Kasumi-1 (cell line): ENCODE data around the gene FNDC3B.

Source experiments
- DNase-seq, 2 experiments: peaks; one replicate each; lab custom pipeline; 2025; lab: John Stamatoyannopoulos, UW

Gene FNDC3B

DNA sequence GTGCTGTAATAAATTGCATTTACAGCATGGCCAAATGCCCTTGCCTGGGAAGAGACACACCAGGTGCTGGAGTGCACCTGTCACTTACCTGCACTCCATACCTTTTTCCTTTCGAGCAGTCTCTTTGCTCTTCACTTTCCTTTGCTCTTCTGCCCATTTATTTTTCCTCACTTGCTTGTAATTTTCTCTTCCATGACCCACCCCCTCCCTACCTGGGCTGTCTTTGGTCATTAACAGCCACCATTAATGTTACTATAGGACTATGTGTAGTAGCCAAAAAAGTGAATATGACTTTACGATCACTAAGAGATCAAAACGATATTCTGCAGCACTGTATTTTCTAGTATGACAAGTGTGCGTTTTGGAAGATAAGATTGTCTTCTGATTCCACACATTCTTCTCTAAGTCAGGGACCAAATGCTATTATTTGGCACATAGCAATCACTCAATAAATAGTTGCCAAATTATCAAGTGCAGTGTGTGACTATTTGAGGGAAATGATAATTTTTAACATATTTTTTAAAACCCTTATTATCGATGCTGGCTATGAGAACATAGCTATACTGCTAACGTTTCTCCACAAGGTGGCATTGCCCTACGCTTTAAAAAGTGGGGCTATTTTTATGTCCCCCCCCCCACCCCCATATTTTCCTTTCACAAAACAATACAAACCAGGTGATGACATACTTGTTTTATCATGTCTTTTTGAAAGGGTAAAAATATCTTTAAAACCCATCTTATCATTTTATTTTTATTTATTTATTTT lies 294.5 kb downstream of the FNDC3B start:
- peak in 1 of 2 experiments; percentile 14 for DNase-seq

DNA sequence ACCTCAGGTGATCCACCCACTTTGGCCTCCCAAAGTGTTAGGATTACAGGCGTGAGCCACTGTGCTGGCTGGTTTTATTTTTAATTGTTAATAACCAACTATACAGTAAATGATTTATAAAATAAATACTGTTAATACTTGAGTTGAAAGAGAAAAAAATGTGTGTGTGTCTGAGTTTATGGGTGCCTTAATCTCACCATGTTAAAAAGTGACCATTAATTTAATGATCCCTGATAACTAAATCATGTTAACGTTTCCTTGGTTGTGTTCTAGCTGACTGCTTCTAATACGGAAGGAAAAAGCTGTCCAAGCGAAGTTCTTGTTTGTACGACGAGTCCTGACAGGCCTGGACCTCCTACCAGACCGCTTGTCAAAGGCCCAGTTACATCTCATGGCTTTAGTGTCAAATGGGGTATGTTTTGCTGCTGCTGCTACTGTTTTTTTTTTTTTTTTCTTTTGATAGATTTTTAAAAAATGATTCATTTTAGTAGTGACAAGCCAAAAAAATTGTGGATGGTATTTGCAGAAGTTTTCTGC lies 295.4 kb downstream of the FNDC3B start:
- no peak for DNase-seq

DNA sequence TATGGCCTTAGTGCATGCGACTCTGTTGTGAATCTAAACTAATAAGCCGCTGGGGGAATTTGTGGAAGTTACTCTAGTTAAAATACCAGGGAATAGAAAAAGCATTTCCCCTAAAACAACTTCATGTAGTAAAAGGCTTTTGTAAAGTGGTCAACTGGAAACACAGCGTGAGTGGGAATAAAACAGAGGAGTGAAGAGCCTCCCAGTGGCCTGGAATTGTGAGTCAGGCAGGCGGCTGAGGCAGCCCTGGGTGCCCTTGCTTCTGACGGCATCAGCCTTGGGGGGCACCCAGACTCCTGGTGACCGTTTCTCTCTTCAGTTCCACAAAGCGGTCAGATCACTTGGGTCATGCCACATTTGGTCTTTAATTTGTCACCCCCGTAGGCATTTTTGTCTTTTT lies 300.5 kb downstream of the FNDC3B start:
- no peak for DNase-seq

DNA sequence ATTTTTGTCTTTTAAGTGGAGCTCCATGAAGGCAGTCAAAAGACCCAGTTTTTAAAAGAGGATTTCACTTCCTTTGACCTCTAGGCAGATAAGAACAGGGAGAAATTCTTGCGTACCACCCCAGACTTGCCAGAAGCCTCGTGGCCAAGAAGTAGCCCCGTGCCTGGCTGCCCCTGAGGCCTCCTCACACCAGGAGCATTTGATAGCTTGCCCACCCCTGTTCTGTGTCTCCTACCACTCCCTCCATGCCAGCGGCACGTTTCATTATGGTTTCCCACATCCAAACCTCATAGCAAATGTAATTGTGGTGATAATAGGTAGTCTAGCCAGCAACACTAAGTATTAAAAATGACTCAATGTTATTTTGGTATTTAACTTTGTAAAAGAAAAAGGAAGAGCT lies 301.2 kb downstream of the FNDC3B start:
- DNase-seq: no peak

DNA sequence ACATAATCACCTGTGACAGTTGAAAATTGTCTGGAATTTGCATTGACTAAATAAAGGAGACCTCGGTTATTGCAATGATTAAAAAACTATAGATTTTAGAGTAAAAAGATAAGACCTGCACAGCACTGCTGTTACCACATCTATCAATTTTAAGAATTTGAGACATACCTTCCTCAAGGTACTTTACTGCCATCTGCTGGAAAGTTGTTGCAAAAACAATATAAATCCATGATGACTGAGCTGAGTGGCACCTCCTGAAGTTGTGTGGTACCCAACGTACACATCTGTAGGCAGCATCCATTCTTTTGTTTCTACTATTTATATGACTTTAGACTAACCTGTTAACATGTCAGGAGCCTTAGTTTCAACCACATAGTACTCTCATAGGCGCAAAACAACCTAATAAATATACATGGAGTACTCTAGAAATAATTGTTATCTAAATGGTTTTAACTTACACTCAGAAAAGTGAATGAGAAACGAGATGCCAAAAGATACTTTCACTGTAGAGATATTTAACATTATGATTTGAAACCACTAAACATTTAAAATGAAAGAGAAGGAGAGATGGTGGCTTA lies 302.2 kb downstream of the FNDC3B start:
- DNase-seq: peak; percentile 65 to 74

DNA sequence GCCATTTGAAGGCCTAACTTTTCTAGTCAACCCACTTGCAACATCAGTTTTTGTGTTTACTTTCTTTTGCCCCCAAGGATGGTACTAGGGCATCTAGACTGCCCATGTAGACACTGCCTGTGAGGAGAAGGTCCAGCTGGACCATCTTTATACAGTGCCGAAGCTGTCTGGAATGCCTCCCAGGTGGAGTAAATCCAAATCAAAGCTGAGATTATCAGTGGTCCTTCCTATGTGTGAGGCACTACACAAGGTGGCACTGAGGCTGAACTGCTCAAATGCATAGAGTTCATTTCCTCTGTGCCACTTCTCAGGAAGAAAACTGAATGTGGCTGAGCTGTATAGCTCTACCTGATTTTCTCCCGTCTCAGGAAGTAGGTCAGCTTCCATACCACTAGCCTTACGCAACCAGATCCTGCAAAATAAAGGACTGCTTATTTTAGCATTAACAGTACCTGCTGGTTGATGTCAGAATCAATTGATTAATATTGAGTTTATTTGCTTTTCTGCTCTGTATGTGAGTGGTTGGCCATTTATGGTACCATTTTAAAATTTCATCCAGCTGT lies 302.8 kb downstream of the FNDC3B start:
- no peak for DNase-seq

DNA sequence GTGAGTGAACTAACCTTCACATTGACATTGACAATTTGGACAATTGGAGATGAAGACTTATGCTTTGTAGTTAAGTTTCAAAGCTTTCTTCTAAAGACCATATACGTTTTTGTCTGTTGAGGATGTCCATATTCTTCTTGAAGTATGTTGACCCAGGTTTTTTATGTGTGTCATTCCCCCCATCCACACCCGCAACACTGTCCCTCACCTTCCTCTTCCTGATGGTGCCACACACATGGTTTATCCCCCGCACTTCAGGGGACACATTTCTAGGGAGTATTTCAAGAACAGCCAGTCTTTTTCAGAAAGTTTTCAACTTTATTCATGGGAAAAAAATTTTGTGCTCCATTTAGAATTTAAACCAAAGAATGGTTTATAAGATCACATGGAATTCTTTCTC lies 303.7 kb downstream of the FNDC3B start:
- DNase-seq: no peak

DNA sequence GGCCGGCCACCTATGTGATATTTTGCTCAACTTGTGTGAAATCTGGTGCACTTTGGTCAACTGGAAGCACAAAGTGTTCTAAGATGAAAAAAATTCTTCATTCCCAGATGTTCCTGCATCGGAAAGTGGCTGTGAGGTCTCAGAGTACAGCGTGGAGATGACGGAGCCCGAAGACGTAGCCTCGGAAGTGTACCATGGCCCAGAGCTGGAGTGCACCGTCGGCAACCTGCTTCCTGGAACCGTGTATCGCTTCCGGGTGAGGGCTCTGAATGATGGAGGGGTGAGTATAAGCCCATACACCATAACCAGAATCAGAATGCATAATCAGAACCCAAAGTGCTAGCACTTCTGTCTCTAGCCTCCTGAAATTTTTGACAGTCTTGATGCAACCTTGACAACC lies 304.6 kb downstream of the FNDC3B start:
- no peak for DNase-seq

DNA sequence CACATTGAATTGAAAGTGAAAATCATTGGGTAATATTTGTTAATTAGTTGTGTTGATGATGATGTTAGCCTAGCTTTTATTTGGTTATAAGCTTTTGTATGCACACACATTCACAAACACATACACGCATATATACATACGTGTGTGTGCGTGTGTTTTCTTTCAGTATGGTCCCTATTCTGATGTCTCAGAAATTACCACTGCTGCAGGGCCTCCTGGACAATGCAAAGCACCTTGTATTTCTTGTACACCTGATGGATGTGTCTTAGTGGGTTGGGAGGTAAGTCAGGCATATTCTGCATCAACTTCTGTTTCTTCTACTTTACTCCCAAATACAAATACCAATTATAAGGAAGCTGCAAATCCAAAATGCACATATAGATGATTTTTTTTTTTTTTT lies 306.8 kb downstream of the FNDC3B start:
- no peak for DNase-seq

DNA sequence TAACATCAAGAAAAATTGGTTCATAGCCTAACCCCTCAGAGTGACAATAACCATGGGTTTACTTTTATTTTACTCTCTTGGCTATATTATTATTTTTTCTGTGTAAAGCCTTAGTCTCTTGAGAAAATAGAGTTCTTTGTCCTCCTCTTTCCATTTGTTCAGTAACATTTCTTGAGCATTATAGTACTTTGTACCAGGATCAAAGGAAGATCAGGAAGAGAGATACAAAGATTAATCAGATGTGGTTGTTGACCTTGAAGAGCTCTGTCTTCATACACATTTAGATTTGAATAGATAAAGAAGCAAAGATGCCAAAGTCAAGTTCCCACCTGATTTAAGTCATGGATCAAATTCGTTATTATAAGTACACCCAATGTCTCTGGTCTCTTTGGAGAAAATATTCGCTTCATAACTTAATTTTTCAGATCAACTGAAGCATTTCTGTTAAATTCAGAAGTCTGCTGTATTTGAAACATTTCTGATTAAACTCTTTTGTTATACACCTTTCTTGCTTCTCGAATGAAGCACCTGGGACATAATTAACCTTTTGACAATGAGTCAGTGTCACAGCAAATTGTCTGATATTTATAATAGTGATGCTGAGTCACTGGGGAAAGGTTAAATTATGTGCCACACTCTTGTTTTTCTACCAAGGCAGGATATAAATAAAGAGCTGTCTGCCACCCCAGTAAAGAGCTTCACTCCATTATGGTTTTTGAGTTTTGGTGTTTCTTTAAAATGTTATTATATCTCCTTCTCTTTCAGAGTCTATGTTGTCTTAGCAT lies 308.7 kb downstream of the FNDC3B start:
- DNase-seq: no peak

DNA sequence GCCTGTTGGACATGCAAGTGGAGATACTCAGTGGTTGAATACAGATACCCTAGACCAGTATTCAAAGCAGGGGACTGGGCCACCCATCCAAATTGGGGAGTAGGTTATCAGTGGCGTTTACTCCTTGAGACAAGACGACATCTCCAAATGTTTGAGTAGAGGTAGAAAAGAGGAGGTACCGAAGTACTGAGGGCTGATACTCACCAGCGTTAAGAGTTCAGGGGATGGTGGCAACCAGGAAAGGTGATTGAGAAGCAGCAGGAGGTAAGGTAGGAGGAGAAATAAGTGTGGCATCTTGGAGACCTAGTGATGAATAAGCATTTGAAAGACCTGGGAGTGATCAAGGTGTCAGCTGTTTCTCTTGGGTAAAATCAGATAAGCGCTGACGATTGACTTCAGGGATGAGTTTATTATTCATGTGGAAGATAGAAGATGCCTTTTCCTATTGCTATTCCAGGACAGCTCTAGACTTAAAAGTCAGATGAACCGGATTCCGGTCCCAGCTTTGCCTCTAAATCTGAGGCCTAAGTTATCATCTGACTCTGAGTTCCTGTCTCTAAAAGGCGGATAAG lies 312.6 kb downstream of the FNDC3B start:
- no peak for DNase-seq

DNA sequence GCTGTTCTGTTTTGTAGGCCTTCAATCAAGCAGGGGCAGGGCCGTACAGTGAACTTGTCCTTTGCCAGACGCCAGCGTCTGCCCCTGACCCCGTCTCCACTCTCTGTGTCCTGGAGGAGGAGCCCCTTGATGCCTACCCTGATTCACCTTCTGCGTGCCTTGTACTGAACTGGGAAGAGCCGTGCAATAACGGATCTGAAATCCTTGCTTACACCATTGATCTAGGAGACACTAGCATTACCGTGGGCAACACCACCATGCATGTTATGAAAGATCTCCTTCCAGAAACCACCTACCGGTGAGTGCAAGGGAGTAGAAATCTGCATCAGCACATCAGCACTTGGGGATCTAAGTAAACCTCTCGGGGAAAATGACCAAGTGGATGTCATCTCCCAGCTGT lies 313.4 kb downstream of the FNDC3B start:
- DNase-seq: no peak

DNA sequence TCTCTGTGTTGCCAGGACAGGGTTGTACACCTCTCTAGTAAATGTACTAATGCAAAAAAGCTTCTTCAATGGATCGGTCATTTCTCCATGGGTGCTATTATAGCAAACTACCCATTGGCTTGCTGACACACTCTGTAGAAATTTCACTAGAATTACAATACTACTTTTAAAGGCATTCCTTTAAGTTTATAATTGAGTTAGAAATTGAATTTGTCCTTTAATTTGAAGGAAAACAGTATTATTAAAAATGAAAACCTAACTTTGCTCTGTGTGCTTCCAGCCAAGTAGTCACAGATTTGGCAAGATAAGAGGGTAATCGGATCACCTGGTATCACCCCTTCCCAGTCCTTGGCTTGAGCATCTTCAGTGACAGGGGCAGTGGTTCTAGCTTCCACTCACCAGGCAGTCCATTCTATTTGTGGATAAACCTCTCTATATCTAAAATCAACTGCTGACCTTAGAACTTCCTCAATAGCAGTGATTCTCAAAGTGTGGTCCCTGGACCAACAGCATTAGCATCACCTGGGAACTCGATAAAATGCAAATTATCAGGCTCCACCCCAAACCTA lies 315.6 kb downstream of the FNDC3B start:
- DNase-seq: no peak

DNA sequence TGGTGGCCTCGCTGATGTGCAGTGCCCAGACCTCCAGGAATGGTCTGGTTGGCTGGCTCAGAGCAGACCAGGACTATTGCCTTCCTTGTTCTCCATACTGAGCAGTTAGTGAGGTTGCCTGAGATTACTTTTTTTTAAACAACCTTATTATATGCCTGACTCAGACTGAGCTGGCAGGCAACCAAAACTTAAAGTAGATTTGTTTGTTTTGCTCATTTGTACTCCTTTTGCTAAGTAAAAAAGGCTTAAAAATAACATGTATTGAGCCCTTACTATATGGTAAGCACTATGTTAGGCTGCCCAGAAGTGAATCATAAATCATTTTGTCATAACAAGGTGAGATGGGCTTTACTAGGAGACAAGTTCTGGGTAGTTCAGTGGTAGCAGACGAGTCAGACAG lies 316.5 kb downstream of the FNDC3B start:
- DNase-seq: no peak

DNA sequence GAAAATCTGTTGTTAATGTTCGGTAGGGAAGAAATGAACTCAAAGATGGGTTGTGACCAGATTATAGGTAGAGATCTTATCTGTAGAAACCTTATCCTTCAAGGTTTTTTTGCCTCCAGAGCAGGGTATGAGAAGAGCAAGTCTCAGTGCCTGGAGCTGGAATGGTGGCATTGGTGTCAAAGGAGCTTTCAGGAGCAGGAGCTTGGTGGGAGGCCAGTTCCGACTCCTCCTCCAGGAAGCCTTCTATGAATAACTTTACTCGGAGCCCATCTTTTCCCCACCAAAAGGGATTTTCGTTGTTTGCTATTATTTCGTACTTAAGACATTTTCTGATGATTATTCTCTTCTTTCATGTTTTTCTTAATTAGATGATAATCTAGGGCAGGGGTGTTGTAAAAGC lies 317.0 kb downstream of the FNDC3B start:
- DNase-seq: no peak

DNA sequence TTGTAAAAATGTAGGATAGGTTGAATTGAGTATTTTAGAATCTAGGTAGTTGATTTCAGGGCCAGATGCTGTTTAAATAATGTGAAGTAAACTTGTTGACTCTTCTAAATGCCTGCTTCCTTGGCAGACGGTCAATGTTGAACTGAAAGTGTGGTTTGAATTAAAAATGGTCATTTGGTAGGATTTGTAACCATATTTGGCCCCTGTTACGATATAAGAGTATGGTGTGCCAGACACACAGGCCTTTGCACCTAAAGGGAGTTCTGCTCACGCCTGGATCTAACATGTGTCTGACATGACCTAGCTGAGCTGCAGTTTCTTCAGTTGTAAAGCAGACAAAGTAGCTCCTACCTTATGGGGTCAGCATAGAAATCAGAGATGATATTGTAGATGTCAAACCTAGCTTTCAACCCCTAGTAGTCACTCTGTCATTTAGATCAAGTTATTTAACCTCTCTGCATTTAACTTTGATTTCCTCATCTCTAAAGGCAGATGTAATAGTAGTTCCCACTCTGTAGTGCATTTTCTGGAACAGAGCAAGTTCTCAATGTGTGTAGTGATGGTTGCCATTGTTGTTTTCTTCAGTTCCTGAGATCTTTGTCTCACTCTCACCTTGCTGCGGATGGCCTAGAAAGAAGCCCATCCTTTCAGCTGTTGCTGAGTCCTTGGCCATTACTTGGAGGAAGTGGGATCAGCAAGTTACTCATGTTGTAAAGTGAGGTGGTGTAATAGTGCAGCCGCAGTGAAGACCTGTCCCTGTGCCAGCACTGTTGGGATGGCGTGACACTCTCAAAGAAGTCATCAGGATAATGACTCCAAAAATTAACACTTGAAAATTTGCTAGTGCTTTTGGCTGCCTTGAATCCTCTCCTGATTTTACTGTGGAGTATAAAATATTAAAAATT lies 318.7 kb downstream of the FNDC3B start:
- DNase-seq: no peak

DNA sequence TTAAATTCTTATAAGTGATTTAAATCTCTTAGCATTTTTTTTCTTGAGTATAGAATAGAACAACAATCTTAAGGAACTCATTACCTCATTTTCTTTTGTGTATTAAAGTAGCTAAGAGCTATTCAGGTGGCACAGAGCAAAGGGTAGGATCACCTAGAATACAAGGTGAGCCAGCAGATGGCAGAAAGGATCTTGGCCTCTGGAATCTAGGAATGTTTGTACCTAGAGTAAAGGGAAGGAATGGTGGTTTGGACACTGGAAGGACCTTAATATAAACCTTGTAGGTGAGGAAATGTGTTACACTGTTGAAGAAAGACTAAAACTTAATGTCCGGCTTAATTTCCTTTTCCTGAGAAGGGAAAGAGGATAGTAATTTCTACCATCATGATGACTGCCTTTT lies 319.9 kb downstream of the FNDC3B start:
- DNase-seq: no peak

DNA sequence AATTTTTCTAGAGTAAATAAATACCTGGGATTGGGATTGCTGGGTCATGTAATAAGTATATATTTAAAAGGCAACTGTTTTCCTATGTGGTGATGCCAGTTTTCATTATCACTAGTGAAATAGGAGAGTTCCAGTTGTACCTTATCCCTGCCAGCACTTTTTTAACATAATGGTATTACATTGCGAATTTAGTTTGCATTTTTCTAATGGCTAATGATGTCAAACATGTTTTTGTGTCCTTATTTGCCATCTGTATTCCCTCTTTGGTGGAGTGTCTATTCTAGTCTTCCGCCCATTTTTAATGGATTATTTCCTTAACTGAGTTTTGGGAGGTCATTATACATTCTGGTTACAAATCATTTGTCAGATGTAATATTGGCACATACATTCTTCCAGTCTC lies 320.6 kb downstream of the FNDC3B start:
- no peak for DNase-seq

DNA sequence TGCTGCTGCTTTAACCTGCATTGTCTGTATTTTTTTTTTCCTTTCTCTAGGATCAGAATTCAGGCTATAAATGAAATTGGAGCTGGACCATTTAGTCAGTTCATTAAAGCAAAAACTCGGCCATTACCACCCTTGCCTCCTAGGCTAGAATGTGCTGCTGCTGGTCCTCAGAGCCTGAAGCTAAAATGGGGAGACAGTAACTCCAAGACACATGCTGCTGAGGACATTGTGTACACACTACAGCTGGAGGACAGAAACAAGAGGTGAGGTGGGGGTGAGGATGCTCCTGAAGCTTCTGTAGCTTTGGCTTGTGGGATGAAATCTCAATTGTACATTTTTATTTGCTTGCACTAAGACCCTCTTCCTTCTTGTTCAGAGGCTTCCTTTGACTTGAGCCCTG lies 323.2 kb downstream of the FNDC3B start:
- DNase-seq: no peak

DNA sequence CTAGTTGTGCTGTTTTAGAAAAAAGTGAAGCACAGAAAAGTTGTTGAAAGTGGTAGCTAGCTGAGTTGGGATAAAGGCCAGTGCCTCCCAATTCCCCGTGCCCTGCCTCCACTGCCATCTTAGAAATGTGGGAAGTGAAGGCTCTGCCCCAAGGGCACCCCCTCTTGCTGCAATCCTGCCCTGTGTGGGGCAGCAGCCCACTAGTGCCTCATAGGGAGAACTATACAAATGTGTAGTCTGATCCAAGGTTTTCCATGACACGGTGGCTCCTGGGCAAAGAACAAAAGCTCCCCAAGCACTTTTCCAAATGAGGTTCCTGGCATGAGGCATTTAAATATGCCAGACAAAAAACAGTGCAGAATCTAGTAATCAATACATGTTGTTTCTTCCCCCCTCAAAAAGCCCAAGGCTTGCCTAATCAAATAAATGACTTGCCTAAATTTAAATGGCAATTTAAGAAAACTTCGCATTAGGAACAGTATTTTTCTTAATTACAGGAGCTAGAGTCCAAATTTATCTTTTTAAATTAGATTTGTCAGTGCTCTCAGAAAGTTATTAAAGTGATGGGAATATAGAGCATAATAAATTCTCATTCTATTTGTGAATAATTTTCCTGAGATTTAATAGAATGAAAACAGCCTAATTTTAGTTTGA lies 325.1 kb downstream of the FNDC3B start:
- DNase-seq: no peak
